CD4-positive, alpha-beta T cell treated with Interferon gamma for 1 hour (primary cell): Measurements from ENCODE around the gene SLC17A4.

Experiments
- DNase-seq: peaks from one replicate; pipeline ENCODE4 v3.0.0-alpha.2; 2020

Gene SLC17A4

DNA sequence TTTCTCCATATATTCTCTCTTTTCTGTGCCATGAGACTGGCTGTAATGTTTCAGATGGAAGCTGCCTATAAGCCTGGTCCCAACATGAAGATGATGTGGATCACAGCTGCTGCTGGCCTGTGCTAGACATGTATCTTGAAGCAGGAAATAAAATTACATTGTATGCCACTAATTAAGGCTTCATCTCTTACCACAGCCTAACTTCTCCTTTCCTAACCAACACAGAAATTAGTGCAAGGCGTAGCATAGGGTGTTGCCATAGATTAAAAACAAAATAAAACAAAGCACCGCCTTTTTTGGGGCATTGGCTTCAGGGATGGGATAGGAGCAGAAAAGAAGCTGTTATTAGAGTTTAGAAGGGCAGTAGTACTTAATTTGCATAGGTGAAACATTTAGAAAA, 4.7 kb upstream of the SLC17A4 start:
- no peak for DNase-seq

- DNase-seq = no peak
Observed at GRCh38 chr6:25750906-25751305, 3.6 kb upstream of the SLC17A4 start.

- no peak for DNase-seq
Observed at GRCh38 chr6:25753079-25753478, 1.5 kb upstream of the SLC17A4 start.

DNA sequence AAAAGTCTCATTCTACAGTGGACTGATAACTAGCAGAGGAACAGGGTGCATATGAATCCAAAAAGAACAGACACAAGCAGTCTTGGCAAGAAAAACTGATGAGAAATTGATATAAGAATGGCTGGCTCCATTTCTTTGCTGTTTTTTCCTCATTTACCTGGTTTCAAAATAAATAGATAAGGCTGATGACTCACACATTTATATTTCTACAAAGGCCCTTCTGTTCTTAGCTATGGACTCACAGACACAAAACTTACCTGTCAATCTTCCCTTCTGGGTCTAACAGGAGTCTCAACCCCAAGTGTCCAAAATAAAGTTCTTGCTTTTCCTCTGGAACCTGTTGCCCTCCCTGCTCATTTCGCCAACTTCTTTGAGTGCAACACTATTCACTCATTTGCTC, 941 bp downstream of the SLC17A4 start:
- DNase-seq = no peak

DNA sequence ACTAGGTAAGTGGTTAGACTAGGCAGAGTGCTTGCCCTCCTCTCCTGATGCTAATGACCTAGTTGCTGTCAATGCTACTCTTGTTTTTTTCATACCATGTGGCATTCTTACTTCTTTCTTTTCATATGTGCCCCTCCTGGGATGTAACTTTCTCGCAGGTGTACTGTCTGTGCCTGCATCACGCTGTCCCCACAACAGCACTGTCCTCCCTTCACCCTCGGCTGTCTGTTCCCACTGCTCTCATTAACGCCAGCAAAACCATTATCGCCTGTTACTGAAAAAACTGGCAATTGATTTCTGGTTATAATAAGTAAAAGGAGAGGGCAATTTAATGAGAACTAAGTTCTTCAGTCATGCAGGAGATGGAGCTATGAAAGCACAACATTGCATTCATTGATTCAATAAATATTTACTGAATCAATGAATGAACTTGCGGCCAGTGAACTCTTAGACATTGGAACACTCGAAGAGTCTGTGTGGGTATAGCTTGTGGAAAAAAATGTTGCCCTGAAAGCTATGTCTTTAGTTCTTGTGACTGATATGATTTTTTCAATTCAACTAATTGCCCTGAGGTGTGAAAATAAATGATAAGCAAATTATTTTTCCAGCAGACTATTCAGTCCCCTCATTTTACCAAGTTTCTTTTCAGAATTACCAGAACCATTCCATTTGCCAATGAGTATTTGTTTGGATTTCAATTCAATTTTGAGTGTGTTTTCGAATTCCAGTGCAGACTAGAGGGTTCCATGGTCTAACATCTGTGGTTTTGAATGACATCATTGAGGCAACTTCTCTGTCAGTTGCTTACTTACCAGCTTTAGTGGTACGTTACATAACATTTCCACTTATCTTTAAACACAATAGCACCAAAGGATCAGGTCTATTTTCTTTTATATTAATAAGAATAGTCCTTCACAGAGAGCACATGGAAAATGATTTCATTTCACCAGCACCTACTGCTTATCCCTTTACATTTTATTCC, 2.1 kb downstream of the SLC17A4 start:
- DNase-seq = no peak

- no peak for DNase-seq
Observed at GRCh38 chr6:25757936-25758642, 3.5 kb downstream of the SLC17A4 start.

GRCh38 chr6:25764611-25765010, 10.1 kb downstream of the SLC17A4 start:
- DNase-seq = no peak

GRCh38 chr6:25768566-25768965, 14.0 kb downstream of the SLC17A4 start:
- no peak for DNase-seq

- no peak for DNase-seq
Observed at GRCh38 chr6:25769983-25770382, 15.4 kb downstream of the SLC17A4 start.

DNA sequence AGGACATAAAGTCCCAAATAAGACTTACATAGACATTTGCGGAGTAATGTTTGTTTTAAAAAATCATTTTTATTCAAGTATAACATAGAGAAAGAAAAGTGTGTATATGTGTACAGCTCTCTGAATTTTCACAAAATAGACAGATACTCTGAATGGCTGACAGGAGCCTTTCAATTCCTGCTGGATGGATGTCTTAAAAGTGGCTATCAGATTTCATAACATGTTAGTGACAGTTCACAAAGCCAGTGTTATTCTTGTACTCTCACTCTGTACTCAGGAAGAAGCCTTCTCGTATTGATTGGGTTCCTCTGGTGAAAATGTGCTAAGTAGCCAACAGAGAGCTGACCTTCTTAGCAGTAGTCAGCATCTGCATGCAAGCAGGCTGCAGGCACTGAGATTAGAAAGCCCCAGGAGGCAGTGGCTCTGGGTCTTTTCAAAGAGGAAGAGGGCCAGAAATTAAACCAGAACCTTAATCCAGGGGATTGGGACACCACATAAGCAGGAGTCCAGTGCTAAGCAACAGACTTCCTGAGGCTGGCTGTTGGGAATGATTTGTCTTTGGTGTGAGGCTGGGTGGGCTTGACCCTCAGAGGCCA, 19.7 kb downstream of the SLC17A4 start:
- DNase-seq = no peak

- no peak for DNase-seq
Observed at GRCh38 chr6:25777031-25777430, 22.5 kb downstream of the SLC17A4 start.

DNA sequence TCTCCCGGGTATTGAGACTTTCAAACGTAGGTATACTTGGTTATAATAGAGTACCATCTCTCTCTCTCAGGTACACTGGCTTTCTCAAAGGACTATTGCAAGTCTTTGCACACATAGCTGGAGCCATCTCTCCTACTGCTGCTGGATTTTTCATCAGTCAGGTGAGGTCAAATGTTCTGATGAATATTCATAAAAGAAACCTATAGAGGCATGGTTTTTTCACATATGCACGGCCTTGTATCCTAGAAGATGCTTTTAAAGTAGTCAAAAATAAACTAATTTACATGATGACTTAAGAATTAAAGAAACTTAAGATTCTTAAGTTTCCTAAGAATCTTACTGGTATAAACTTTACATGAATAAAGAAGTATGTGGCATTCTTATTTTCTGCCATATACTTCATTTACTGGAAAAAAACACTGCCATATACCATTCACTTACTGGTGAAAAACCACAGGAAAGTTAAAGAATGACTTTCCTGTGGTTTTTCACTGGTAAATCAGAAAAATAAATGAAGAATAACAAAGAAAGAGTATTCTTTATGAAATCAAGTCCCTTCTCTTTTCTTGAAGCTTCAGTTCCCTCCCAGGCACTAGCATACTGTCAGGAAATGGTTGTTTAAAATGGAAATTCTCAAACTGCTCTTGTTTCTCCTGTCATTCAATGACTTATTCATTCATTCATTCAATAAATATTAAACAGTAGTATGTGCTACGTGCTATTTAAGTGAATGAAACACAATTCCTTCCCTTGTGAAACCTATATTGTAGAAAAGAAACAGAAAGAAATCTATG, 23.5 kb downstream of the SLC17A4 start:
- DNase-seq = no peak

DNA sequence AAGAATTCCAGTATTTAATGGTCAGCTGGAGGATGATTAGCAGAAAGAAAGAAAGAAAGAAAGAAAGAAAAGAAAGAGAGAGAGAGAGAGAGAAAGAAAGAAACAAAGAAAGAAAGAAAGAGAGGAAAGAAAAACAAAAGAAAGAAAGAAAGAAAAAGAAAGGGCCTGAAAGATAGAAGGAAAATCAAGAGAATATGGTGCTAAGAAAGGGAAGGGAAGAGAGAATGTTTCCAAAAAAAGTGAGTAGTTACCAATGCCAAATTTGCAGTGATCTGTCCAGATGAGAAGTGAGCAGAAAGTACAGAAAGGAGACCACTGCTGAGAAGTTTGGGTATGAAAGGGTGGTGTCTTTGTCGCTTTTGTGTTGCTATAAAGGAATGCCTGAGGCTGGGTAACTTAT, 26.6 kb downstream of the SLC17A4 start:
- DNase-seq = no peak

DNA sequence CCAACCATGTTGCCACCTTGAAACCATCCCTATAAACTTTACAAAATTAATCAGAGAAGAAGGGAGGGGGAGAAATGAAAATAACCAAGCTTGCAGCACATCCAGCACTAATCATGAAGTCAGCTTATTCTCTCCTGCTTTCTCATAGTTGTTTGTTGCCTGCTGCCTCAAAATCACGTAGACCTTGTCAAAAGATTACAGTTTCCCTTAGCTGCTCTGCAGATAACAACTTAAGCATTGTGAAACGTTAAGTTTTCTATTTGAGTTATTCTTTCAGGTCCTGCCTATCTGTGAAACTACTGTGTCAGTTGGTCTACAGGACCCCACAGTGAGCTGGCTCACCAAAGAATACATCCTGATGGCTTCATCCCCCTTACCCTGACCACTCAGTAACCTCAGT, 32.9 kb downstream of the SLC17A4 start:
- DNase-seq = no peak

DNA sequence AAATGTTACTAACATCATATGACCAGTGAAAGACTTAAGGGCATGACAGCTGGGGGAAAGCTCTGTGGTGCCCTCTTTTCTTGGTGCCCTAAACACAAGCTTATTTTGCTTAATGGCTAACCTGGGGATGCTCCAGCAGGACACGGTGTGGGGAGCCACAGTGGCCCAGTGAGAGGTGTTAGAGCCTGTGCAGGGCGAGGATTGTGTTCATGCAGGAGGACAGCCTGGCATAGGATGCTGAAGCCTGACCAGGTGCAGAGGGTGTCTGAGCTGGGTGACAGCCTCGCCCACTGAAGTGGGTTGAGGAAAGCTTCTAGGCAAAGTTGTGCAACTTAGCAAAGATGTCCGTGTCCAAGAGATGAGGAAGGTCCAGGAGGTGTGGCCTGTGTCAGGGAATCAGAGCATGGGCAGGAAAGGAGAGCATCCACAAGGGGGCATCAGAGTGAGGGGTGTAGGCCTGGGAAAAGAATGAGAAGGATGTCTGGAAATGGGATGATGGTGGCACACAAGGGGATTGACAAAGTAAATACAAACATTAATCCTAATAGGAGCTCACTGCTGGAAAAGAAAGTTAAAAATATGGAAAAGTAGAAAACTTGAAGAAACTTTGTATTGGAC, 33.9 kb downstream of the SLC17A4 start:
- DNase-seq = peak; percentile 20

DNA sequence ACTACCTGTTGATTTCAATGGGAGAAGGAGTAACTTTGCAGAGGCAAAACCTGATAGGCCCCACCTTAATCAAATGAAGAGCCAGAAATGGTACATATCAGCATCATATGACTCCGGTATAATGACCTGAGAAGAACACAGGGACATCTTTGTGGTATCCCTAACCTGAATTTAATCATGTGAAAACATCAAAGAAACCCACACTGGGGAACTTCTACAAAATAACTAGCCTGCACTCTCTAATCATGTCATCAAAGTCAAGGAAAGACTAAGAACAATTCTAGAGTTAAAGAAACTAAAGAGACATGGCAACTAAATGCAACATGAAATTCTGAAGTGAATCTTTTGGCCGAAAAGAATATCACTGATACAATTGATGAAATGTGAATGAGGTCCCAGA, 34.9 kb downstream of the SLC17A4 start:
- no peak for DNase-seq

DNA sequence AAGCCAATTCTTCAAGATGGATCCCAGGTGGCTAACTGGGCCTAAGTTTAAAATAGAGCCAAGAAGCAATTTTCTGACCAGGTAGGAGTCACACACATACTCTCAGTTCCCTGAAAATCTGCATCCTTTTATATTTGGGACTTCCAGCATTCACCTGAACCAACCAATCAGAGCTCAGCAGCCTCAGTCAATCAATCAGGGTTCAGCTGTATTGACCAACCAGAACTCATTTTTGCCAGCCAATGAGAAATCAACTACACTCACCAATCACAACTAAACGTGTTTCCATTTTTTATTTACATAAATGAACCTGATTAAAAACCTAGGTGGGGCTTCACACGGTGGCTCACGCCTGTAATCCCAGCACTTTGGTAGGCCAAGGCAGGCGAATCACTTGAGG, 37.5 kb downstream of the SLC17A4 start:
- DNase-seq = no peak

DNA sequence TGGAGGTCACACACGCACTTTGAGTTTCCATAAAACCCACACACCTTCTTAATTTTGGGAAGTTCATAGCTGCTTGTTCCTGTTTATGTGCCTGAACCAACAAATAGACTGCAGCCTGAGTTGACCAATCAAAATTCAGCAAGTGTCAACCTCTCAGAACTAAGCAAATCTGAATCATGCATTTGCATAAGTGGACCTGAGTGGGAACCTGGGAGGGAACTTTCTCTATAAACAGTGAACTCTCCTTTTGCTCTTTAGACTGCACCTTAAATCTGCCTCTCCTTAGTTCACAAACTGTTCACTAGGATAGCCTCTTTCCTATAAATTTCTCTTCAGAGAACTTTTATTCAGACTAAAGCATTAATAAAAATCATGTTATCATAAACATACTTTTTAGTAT, 39.4 kb downstream of the SLC17A4 start:
- DNase-seq = no peak

GRCh38 chr6:25794784-25795183, 40.2 kb downstream of the SLC17A4 start:
- no peak for DNase-seq

- no peak for DNase-seq
Observed at GRCh38 chr6:25801436-25801835, 46.9 kb downstream of the SLC17A4 start.

DNA sequence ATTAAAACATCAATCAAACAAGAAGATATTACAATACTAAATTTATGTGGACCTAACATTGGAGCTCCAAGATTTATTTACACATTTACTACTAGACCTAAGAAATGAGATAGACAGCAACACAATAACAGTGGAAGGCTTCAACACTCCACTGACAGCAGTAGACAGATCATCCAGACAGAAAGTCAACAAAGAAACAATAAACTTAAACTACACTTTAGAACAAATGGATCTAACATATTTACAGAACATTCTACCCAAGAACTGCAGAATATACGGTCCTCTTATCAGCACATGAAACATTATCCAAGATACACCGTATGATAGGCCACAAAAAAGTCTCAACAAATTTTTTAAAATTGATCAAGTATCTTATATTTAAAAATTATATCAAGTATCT, 50.3 kb downstream of the SLC17A4 start:
- no peak for DNase-seq

DNA sequence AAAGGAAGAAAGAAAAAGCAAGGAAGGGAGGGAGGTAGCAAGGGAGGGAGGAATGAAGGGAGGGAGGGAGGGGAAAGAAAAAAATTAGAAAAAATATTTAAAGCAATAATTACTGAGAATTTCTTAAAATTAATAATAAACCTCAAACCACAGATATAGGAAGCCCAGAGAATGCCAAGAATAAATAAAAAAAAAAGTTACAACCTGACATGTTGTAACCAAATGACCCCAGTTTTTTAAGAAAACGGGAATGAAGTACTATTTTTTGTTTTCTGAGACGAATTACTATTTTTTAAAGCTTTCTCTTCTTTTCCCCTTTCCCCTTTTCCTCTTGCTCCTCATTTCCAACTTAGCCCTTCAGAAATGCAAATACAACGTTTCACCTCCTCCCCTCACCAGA, 60.7 kb downstream of the SLC17A4 start:
- no peak for DNase-seq

- no peak for DNase-seq
Observed at GRCh38 chr6:25816252-25816651, 61.7 kb downstream of the SLC17A4 start.
